Nucleus accumbens (tissue), 56 donors: Measurements from ENCODE around the gene VSTM2L.

Experiments used
- DNase-seq, 56 donors: peaks; one replicate each; lab custom pipeline; 2025; lab: John Stamatoyannopoulos, UW

VSTM2L gene

GRCh38 chr20:37898233-37899104, 4.5 kb upstream of the VSTM2L start:
- no peak for DNase-seq

- DNase-seq: no peak
Measured at GRCh38 chr20:37899105-37900045, 3.6 kb upstream of the VSTM2L start.

- no peak for DNase-seq
Measured at GRCh38 chr20:37901240-37901639, 1.7 kb upstream of the VSTM2L start.

GRCh38 chr20:37901654-37902503, 1.0 kb upstream of the VSTM2L start:
- DNase-seq: peak in 7 of 56 donors; percentile 7 to 30 (median 13)

- peak in 1 of 56 donors; percentile 23 for DNase-seq
Measured at GRCh38 chr20:37903317-37904007, 535 bp downstream of the VSTM2L start.

- DNase-seq: no peak
Measured at GRCh38 chr20:37904008-37904642, 1.2 kb downstream of the VSTM2L start.

- no peak for DNase-seq
Measured at GRCh38 chr20:37904845-37905373, 2.0 kb downstream of the VSTM2L start.

- DNase-seq: no peak
Measured at GRCh38 chr20:37905671-37906613, 3.0 kb downstream of the VSTM2L start.

GRCh38 chr20:37907330-37907676, 4.4 kb downstream of the VSTM2L start:
- no peak for DNase-seq

GRCh38 chr20:37907677-37908401, 4.9 kb downstream of the VSTM2L start:
- DNase-seq: peak in 2 of 56 donors; percentile 24 to 37

GRCh38 chr20:37911261-37911660, 8.3 kb downstream of the VSTM2L start:
- DNase-seq: no peak

GRCh38 chr20:37911838-37912281, 8.9 kb downstream of the VSTM2L start:
- DNase-seq: peak in 1 of 56 donors; percentile 16

GRCh38 chr20:37912874-37913273, 9.9 kb downstream of the VSTM2L start:
- no peak for DNase-seq

GRCh38 chr20:37913567-37914366, 10.8 kb downstream of the VSTM2L start:
- DNase-seq: no peak

- no peak for DNase-seq
Measured at GRCh38 chr20:37914367-37914671, 11.4 kb downstream of the VSTM2L start.

- peak in 1 of 56 donors; percentile 12 for DNase-seq
Measured at GRCh38 chr20:37914672-37915433, 11.9 kb downstream of the VSTM2L start.
